Measurements from ENCODE around the gene MAP4.

The MAP4 gene

DNA sequence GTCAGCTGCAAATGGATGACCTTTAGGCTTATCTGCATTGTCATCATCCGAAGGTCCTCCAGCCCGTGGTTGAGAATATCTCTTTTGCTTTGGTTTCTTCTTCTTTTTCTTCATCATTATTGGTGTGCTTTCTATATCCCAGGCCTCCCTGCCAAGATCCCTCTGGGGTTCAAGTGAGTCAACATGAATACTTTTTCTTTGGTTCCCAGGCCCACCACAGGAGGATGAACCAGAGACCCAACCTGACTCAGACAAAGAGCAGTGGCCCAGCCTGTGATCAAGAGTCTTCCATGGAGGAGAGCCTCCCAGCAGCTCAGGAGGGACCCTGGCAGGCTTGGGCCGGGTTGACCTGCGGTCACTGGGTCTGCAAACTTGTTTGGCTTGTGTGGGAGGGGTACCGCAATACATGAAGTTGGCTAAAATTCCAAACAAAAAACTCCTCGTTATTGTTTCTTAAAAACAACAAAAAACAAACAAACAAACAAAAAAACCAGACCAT, 104.2 kb downstream of the MAP4 start:
- Histone ChIP-seq H3K9me3 (ENCODE audit: control insufficient read depth, insufficient read depth, low read length) (no peaks in the 10 kb centered on the region), H3K4me3 (ENCODE audit: low read length) (no peak overlapping the region), H4K20me1 (ENCODE audit: control insufficient read depth, insufficient read depth, low read depth, low read length) (no peaks in the 10 kb centered on the region), H3K36me3 (ENCODE audit: control insufficient read depth, low read length) (peaks cover 25% of the 10 kb centered on the region), H3K79me2 (ENCODE audit: control insufficient read depth, low read length) (no peaks in the 10 kb centered on the region), H3F3A (ENCODE audit: control insufficient read depth, insufficient read depth) (no peaks in the 10 kb centered on the region), H3K9me2 (replicated peaks; ENCODE audit: control insufficient read depth, low read length) (no peaks in the 10 kb centered on the region), H3K4me1 (ENCODE audit: control insufficient read depth, low read length) (no peaks in the 10 kb centered on the region), H3K27me3 (ENCODE audit: control insufficient read depth, low read length) (no peaks in the 10 kb centered on the region), H3K27ac (ENCODE audit: low read depth, low read length) (no peak overlapping the region), H3K4me2 (ENCODE audit: low read length) (no peak overlapping the region)
- no peak for TF ChIP-seq EZH2phosphoT487 (IDR thresholded peaks at IDR 0.05; ENCODE audit: borderline replicate concordance, low read length)
- TF ChIP-seq, protein P1, sequence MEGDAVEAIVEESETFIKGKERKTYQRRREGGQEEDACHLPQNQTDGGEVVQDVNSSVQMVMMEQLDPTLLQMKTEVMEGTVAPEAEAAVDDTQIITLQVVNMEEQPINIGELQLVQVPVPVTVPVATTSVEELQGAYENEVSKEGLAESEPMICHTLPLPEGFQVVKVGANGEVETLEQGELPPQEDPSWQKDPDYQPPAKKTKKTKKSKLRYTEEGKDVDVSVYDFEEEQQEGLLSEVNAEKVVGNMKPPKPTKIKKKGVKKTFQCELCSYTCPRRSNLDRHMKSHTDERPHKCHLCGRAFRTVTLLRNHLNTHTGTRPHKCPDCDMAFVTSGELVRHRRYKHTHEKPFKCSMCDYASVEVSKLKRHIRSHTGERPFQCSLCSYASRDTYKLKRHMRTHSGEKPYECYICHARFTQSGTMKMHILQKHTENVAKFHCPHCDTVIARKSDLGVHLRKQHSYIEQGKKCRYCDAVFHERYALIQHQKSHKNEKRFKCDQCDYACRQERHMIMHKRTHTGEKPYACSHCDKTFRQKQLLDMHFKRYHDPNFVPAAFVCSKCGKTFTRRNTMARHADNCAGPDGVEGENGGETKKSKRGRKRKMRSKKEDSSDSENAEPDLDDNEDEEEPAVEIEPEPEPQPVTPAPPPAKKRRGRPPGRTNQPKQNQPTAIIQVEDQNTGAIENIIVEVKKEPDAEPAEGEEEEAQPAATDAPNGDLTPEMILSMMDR (IDR thresholded peaks at IDR 0.05; ENCODE audit: low read depth, low read length, poor library complexity, severe bottlenecking), result no peak

DNA sequence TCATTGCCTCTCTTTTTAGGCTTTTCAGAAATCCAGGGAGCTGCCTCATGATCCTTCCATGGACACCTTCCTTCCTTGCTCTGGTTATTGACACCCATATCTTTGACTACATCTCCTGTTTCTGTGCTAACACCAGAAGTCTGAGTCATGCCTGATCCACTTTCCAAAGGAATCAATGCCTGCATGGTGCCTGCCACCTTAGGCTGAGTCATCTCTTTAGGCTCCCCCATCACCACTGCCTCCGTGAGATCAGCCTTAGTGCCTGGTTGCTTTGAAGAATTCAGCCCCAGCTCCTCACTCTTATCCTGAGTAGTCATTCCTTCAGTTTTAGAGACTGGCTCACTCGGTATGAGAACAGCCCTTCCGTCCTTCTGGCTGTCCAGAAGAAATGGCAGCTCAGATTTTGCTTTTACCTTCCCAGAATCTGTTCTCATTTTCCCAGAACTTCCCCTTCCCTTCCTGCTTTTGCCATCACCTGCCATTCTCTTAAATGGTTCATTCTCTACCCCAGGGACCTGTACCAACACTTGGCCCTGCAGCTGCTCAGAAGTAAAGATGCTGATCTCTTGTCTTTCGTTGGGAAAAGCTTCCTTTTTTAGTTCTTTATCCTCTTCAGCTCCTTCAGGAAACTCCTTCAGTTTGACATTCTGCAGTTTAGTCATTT, 105.3 kb downstream of the MAP4 start:
- no peaks in the 10 kb centered on the region for H3F3A ChIP-seq (ENCODE audit: control insufficient read depth, insufficient read depth)
- H3K79me2 ChIP-seq (ENCODE audit: control insufficient read depth, low read length), result no peaks in the 10 kb centered on the region
- H3K9me2 ChIP-seq (replicated peaks; ENCODE audit: control insufficient read depth, low read length), result no peaks in the 10 kb centered on the region
- H3K27me3 ChIP-seq (ENCODE audit: control insufficient read depth, low read length), result no peaks in the 10 kb centered on the region
- no peak overlapping the region for H3K27ac ChIP-seq (ENCODE audit: low read depth, low read length)
- H4K20me1 ChIP-seq (ENCODE audit: control insufficient read depth, insufficient read depth, low read depth, low read length), result no peaks in the 10 kb centered on the region
- no peak overlapping the region for H3K4me3 ChIP-seq (ENCODE audit: low read length)
- peaks cover 16% of the 10 kb centered on the region for H3K36me3 ChIP-seq (ENCODE audit: control insufficient read depth, low read length)
- no peak overlapping the region for H3K4me2 ChIP-seq (ENCODE audit: low read length)
- H3K4me1 ChIP-seq (ENCODE audit: control insufficient read depth, low read length), result no peaks in the 10 kb centered on the region
- H3K9me3 ChIP-seq (ENCODE audit: control insufficient read depth, insufficient read depth, low read length), result no peaks in the 10 kb centered on the region
- TF ChIP-seq EZH2phosphoT487 (IDR thresholded peaks at IDR 0.05; ENCODE audit: borderline replicate concordance, low read length), result no peak
- TF ChIP-seq, protein P1 (IDR thresholded peaks at IDR 0.05; ENCODE audit: low read depth, low read length, poor library complexity, severe bottlenecking), result no peak

DNA sequence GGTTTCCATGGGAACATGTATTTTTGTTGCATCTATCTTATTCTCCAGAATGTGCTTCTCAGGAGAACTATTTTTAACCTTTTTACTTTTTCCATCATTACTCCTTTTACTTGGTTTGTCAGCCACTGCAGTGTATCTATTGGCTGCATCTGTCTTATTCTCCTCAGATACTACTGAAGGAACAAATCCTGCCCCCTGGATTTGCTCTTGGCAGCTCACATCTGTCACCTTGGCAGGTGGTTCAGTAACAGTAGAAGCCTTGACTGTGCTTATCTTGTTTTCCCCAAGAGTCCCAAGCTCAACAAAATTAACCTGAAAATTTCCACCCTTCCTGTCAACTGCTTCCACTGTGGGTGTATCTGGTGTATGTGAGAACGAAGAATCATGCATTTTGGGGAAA, 106.0 kb downstream of the MAP4 start:
- no peak overlapping the region for H3K27ac ChIP-seq (ENCODE audit: low read depth, low read length)
- H3K9me3 ChIP-seq (ENCODE audit: control insufficient read depth, insufficient read depth, low read length), result no peaks in the 10 kb centered on the region
- H3K79me2 ChIP-seq (ENCODE audit: control insufficient read depth, low read length), result no peaks in the 10 kb centered on the region
- H3F3A ChIP-seq (ENCODE audit: control insufficient read depth, insufficient read depth), result no peaks in the 10 kb centered on the region
- H3K27me3 ChIP-seq (ENCODE audit: control insufficient read depth, low read length), result no peaks in the 10 kb centered on the region
- TF ChIP-seq EZH2phosphoT487 (IDR thresholded peaks at IDR 0.05; ENCODE audit: borderline replicate concordance, low read length), result no peak
- TF ChIP-seq, protein P1 (IDR thresholded peaks at IDR 0.05; ENCODE audit: low read depth, low read length, poor library complexity, severe bottlenecking), result no peak
- H3K4me2 ChIP-seq (ENCODE audit: low read length), result no peak overlapping the region
- H3K4me1 ChIP-seq (ENCODE audit: control insufficient read depth, low read length), result no peaks in the 10 kb centered on the region
- peaks cover 11% of the 10 kb centered on the region for H3K36me3 ChIP-seq (ENCODE audit: control insufficient read depth, low read length)
- H3K4me3 ChIP-seq (ENCODE audit: low read length), result no peak overlapping the region
- no peaks in the 10 kb centered on the region for H3K9me2 ChIP-seq (replicated peaks; ENCODE audit: control insufficient read depth, low read length)
- H4K20me1 ChIP-seq (ENCODE audit: control insufficient read depth, insufficient read depth, low read depth, low read length), result no peaks in the 10 kb centered on the region
